Stimulated activated CD8-positive, alpha-beta memory T cell treated with anti-CD3 and anti-CD28 coated beads, Interleukin-4, amount 100 ng/mL, for 48 hours (primary cell): ENCODE measurements around the gene ZNF385C.
"Not testable (repeated sequence)": the region's sequence is repeated elsewhere in the genome, so short reads cannot be mapped to it uniquely, and the experiment has no call there.

ENCODE experiments used
- DNase-seq: peaks from one replicate; pipeline ENCODE4 v3.0.0-alpha.2; 2020

The ZNF385C gene, protein sequence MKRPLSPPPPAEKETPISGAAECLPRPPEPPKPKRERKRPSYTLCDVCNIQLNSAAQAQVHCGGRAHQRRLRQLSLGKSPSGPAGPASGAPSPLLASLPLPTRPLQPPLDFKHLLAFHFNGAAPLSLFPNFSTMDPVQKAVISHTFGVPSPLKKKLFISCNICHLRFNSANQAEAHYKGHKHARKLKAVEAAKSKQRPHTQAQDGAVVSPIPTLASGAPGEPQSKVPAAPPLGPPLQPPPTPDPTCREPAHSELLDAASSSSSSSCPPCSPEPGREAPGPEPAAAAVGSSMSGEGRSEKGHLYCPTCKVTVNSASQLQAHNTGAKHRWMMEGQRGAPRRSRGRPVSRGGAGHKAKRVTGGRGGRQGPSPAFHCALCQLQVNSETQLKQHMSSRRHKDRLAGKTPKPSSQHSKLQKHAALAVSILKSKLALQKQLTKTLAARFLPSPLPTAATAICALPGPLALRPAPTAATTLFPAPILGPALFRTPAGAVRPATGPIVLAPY

DNA sequence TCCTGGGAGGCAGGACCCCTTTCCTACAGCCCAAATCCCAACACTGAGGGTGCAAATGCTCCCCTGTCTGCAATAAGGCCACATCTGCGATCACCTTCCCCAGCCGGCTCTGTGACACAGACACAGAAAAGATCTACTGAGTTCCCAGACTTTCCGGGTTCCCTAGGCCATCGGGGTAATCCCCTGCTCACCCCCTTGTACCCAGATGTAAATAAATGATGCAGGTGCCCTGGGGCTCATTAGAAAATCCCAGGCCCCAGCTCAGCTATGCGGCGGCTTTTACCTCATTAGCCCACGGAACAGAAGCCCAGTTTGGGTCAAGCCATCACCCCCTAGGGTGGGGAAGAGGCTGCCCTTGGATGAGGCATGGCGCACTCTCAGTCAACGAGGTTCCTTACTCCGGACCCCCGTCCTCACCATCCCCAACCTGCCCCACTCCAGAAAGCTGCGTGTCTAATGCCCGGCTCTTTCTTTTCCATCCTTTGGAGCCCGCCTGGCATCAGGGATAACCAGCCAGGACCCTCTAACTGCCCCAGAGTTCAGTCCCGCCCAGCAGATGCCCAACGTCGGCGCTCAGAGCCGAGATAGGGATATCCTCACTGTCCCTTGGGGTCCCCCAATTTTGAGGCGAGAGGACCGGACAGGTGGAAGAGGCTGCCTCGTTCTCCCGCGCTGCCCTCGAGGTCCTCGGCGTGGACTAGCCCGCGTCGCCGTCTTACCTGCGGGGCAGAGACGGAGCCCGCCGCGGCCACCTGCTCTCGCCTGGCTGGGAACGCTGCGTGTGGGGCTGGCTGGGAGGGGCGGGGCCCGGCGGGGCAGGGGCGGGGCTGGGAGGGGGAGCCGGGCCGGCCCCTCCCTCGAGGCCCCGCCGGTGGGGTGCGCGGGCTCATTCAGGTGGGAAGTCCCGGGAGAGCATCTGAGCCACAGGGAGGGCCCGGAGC is at the start of gene ZNF385C:
Gene ZNF385C (minus strand): TSS at position 783 of the 941 bp plus-strand sequence. CDS start 35,417 bp downstream, outside the sequence.
- DNase-seq = peak; percentile 60

DNA sequence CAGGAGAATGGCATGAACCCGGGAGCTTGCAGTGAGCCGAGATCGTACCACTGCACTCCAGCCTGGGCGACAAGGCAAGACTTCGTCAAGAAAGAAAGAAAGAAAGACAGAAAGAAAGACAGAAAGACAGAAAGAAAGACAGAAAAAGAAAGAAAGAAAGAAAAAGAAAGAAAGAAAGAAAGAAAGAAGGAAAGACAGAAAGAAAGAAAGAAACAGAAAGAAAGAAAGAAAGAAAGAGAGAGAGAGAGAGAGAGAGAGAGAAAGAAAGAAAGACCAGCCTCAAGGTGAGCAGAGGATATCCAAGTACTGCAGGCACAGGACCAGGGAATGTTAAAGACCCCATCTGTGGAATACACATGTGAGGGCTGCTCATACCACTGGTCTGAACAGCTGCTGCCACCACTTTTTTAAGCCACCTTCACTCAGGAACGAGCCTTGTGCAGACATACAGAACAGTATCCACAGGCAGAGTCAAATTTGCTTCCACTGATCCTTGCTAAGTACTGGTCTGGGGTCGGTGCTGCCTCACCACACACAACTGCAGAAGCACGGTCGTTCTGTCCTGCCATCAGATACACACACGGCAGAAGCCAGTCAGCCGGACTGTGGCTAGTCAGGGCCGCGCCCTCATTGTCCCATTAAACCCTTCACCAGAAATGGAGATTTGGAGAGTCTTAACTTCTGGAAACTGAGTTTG is 48.8 kb upstream of the ZNF385C start:
- DNase-seq = no peak

DNA sequence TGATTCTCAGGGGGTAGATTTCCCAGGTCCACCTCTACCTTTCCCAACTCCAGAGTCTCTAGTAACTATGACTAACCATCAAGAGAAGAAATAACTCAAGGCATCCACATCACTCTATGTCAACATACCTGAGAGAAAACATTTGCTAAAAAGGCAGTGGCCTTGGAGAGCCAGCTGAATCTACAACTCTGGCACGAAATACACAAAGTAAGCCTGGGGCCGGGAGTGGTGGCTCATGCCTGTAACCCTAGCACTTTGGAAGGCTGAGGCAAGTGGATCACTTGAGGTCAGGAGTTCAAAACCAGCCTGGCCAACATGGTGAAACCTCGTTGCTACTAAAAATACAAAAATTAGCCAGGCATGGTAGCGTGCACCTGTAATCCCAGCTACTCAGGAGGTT is 44.9 kb upstream of the ZNF385C start:
- not testable (repeated sequence) for DNase-seq

DNA sequence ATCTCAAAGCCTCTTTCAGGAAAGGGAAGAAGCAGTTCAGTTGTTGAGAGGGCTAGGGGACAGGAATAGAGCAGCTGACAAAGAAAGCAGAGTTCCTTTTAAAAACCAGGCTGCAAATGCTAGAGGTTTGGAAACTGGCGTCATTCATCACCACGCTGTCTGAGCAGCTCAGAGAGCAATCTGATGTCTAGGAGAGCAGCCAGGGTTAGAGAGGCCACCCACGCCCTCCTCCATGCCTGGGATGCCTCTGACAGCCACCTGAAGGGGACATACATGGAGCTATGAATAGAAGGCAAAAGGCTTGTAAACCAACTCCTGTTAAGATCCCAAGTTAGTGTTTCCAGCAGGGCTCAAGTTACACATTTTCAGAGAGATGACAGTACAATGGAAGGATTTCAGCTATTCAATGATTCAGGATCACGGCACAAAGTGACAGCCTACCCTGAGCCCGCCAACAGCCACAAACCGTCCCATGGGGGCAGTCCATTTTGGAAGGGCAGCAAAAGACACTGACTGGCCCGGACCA is 44.2 kb upstream of the ZNF385C start:
- DNase-seq = no peak

DNA sequence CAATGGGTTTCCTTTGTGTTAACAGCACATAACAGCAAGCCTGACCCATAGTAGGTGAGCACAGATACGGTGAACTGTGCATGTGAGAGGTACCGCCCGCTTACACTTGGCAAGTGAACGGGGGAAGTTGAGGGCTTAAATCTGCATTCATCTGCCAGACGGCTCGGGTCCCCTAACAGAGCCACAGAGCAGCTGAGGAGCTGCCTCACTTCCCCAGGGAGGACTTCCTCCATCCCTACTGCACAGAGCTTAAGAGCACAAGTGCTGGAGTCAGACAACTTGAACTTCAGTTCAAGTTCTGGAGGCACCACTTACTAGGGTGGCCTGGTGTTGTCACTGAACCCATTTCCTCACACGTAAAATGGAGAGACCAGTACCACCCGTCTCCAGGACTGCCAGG is 43.1 kb upstream of the ZNF385C start:
- DNase-seq = no peak

DNA sequence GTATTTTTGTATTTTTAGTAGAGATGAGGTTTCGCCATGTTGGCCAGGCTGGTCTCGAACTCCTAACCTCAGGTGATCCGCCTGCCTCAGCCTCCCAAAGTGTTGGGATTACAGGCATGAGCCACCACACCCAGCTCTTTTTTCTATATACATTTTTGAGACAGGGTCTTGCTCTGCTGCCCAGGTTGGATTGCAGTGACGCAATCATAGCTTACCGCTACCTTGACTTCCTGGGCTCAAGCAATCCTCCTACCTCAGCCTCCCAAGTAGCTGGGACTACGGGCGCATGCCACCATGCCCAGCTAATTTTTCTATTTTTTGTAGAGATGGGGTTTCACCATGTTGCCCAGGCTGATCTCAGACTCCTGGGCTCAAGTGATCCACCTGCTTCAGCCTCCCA is 42.4 kb upstream of the ZNF385C start:
- not testable (repeated sequence) for DNase-seq

DNA sequence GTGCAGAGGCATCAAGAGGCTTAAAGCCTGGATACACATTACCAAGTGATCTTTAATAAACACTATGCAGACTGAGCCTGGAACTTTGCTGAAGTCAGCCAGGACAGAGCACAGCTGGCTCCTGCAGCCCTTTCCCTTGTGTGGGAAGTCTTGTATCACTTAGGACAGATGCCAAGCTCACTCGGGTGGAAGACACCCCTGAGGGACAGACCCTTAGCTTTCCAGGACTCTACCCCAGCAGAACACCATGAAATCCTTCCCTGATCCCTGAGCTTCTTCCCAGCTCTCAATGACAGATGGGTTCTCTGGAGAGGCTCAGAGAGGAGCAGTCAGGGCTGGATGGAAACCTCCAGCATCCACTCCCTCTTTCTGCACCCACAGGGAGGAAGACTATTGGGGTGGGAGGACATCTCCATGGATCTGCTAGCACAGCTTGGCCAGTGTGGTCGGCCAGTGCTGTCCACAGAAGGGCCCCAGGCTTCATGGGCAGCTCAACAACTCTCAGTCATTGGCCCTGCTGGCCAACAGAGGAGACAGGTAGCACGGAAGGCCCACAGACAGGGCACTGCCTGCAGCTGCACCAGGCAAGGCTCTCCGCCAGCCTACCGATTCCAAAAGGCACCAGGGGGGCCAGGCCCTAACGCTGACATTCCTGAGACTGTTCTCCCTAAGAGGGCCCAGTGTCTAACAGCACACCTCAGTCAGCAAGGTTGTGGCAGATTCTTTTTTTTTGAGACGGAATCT is 40.6 kb upstream of the ZNF385C start:
- DNase-seq = no peak

DNA sequence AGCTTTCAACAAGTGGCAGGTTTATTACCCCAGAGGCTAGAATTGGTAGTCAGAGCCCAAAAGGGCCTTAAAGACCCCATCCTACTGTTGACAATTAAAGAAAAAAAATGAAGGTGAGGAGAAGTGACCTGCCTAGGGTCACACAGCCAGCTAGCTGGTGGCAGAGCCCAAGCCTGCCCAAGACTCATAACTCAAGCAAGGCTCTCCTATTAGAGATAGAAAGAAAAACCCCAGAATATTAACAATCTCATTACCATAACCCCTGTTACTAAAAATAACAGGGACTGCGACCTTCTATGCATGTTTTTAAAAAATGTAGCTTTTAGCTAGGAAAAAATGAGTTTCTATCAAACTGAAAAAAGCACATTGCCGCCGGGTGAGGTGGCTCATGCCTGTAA is 38.4 kb upstream of the ZNF385C start:
- DNase-seq = no peak

DNA sequence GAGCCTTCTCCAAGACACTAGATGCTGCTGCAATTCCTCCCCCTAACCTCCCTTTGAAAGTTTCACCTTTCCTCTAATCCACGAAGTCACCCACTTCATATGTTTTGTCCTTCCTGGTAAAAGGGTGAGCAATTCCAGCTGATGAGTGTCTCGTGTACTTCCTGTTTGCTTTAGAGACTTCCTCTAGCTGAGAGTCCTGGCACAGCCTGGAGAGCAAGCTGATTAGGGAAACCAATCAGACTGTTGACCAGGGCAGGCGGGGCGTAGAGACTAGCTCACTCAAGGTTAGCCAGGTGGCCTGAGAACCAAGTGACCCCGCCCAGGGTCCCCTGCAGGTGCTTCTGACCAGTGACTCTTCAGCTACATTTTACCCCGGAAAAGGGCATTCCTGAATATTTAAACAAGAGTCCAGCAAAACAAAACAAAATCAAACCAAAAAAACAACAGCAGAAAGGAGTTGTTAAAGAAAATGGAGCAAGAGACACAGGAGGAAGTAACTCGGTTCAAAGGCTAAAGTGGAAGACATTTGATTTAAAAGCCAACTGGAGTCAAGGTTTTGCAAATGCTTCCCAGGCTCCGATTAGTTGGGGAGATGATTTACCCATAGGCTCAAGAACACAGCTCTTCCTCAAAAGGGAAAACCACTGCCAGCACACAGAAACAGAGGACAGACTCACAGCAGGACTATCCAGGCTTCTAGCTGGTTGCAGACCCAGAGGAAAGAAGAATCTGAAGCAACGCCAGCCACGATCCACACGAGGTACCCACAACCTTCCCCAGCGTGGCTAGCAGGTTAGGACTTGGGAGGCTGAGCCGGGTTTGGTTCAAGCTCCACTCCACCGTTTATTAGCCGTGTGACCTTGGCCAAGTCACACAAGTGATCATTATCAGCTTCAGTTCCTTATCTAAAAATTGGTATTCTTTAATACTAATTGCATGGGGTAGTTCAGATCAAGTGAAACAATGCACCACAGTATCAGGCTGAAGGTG is 37.7 kb upstream of the ZNF385C start:
- no peak for DNase-seq

DNA sequence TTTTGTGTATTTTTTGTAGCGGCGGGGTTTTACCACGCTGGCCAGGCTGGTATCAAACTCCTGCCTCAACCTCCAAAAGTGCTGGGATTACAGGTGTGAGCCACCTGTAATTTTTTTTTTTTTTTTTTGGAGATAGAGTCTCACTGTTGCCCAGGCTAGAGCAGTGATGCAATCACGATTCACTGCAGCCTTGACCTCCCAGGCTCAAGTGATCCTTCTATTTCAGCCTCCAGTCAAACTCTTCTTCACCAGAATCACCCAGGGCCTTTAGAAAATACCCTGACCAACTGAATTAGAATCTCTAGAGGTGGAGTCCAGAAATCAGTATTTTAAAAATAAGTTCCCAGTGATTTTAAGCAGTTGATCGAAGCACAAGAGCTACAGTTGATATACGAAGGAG is 36.9 kb upstream of the ZNF385C start:
- DNase-seq = no peak

DNA sequence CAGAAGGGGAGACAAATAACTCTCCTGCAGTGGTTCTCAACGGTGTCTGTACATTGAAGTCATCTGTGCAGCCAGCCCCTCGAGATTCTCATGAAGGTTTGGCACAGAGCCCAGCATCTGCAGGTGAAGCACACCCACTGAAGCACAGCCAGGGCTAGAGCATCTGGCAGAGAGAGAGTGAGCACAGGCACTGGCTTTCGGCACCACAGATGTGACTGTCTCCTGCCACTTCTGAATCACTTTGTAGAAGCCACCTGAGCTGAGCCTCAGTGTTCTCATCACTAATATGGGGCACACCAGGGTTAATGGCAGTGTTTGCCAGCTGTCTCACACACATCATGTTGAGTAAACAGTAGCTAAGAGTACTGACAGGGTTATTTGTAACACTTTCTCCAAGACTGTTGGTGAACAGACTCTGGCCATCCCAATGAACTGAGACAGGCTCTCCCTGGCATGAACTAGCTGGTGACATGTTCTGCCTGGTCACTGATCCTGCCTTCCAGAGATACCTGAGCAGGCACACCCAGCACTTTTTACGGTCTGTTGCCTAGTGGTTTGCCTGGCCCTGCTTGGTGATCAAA is 35.3 kb upstream of the ZNF385C start:
- DNase-seq = peak; percentile 53

DNA sequence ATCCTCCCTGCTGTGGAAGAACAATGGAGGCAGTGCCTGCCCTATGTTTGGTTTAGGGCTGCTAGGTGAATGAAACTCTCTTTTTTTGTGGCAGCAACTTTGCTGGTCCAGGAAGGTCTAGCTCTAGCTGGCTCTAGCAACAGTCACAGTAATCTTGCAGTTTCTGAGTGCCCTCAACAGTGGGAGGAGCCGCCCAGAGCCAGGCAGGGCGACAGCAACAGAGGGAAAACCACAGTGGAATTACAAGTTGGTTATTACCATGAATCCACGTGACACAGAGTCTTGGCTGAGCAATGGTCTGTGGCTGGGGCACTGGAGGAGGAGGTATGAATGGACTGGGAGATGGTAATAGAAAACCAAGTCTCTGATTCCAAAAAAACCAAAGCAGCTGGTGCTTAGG is 34.7 kb upstream of the ZNF385C start:
- DNase-seq = peak; percentile 51

DNA sequence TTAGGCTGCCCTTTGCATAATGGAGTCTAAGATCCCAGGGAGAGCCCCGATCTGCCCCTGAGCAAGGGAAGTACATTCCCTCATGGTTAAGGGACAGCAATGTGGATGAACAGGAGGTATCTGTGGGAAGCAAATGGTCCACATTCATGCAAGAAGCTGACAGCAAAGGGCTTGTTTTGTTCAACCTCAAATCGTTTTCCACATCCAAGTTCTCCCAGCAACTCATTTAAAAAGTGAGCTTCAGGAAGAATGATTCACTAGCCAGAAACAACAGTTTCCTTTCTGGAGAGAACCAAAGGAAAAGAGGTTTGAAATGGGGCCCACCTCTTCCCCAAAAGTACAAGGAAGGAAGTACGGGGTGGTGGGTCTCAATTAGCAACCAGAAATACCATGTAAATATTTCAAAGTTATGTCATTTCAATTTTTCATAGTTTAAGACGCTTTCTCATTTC is 33.7 kb upstream of the ZNF385C start:
- DNase-seq = no peak

DNA sequence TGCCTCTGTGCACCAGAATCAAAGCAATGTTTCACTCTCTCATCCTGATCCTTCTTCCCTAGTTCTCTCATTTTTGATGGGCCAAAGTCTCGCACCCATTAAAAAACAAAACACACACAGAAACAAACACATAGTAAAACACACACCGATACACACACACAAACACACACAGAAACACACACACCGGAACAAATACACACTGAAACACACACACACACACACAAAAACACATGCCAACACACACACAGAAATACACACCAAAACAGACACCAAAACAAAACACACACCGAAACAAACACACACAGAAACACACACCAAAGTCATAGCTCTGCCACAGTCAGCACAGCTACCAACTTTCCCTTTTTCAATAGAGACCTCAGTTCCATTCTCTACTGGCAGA is 33.0 kb upstream of the ZNF385C start:
- no peak for DNase-seq

DNA sequence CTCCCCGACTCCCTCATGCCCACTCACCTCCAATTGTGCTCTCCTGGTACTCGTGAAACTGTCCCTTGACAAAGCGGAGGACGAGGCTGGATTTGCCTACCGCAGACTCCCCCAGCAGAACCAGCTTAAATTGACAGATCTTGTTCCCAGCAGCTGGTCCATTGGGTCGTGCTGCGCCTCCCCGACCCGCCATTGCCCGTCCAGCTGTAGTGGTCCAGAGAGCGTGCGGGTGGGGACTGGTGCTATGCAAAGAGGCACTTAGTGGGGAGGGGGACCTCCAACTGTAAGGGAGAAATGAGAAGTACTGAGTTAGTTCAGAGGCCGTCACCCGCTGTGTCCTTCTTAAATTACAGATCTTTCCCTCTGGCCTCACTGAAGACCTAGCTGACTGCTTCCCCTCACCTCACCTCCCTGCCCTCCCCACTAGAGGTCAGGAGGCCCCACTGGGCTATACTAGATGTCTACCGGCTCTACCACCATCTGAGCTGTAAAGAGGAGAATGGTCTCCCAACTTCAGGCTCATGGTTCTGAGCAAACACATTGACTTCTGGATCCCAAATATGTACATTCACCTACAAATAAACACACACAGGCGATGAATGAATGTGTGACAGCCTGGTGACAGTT is 32.1 kb upstream of the ZNF385C start:
- DNase-seq = no peak

DNA sequence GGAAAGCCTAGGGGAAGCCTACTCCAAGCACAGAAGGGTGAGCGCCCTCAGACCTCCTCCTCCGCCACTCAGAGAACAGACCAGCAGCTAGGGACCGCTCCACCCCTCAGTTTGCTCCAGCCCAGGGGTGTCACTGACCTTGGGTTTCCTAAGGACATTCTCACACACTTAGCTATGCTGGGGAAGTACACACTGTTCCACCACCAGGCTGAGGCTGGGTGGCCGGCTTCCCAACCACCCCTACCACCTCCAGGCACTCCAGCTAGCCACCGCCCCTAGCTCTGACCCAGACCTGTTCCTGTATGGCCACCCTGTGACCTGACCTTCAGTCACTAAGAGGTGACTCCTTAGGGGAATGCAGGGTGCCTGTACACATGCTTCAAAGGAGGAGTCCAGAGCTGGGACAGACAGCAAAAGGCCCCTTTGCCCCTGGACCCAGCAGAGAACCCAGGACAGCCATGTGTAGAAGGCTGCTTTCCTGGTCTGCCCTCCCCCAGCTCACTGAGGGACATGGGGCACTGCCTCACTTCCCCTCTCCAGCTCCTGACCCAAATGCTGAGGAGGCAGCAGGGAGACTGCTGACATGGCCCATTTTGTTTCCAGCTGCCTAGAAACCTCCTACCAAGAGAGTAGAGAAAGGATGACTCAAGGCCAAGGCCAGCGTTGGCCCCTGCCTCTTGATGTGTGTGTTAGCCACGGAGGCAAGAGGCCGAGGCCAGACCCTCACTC is 31.0 kb upstream of the ZNF385C start:
- DNase-seq = no peak

DNA sequence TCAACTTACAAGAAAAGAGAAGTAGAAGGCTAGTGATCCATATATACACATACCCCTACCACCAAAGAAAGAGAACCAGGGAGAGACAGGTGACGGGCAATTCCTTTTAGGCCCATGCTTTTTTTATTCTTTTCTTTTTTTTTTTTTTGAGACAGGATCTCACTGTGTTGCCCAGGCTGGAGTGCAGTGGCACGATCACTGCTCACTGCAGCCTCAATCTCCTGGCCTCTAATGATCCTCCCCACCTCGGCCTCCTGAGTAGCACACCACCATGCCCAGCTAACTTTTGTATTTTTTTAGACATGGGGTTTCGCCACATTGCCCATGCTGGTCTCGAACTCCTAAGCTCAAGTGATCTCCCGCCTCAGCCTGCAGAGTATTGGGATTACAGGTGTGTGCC is 29.1 kb upstream of the ZNF385C start:
- no peak for DNase-seq

DNA sequence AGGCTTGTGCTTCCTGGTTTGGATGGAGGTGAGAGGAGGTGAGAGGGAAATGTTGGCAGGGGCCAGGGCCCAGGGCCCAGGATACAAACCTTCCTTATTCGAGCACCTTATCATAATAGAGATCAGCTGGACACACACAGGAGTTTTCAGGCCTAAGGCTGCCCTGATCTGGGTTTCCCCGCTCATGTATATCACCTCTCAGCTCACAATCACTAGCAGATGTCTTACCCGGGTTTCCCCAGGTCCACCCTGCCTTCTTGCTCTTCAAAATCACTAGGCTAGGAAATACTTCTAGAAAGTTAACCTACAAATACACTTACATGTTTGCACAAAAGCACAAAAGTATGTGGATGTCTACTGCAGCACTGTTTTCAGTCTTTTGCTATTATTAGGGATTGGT is 28.6 kb upstream of the ZNF385C start:
- DNase-seq = no peak

DNA sequence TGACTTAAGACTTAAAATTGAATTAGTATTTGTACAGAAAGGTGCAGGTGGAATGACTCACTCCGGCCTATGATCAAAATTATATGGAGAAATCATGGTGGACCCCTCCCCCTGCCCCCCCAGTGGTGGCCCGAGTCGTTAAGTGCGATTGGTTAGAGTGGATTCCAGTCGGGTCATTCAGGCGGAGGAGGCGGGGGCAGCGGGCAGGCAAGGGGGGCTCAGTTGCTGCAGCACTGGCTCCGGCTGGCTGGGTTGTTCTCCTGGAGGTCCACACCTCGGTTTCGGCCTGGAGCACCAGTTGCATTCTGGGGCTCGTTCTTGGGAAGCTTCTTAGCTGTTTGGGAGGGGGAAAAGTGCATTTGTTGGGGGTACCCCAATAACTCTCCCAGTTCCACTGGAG is 27.3 kb upstream of the ZNF385C start:
- DNase-seq = no peak
